ENCODE data around the gene AK4. TPM values are rescaled to one million over a fixed set of nuclear protein-coding genes. Genes with fewer than 3 reads are reported as not detected.
"Not testable (repeated sequence)": the region's sequence is repeated elsewhere in the genome, so short reads cannot be mapped to it uniquely, and the experiment has no call there.

AK4 gene
- total RNA-seq, 6 experiments from 2014 or later, result 108 to 171 (median 123) TPM

GRCh38 chr1:65109487-65109886, 38.5 kb upstream of the AK4 start:
- intact Hi-C loops (cut with DNase I), result no loop called here
- H3K27ac ChIP-seq, result no peak overlapping the region
- no peak overlapping the region for H3K4me3 ChIP-seq
- ATAC-seq, result no peak
- no peaks in the 10 kb centered on the region for H3K27me3 ChIP-seq
- DNase-seq, result no peak
- no CpG with 5 or more reads among the region's 4 CpGs for WGBS (ENCODE audit: insufficient coverage, low coverage, low lambda C conversion rate, missing lambda C conversion rate)
- peaks cover 0 to 12% (median 0%) of the 10 kb centered on the region in 4 donors for H3K4me1 ChIP-seq
- no peak for TF ChIP-seq CTCF (IDR thresholded peaks at IDR 0.05)
- no peak for TF ChIP-seq POLR2A (IDR thresholded peaks at IDR 0.05)
- H3K9me3 ChIP-seq, result no peaks in the 10 kb centered on the region
- no peaks in the 10 kb centered on the region for H3K36me3 ChIP-seq

- intact Hi-C loops (cut with DNase I), result no loop called here
- Histone ChIP-seq H3K27me3 (no peaks in the 10 kb centered on the region), H3K9me3 (no peaks in the 10 kb centered on the region), H3K4me3 (no peak overlapping the region), H3K27ac (no peak overlapping the region), H3K4me1 (no peaks in the 10 kb centered on the region), H3K36me3 (no peaks in the 10 kb centered on the region)
- DNase-seq, result no peak
- TF ChIP-seq CTCF (IDR thresholded peaks at IDR 0.05), result no peak
- ATAC-seq, result no peak
- 50% methylated on average over 3 of the region's 3 CpGs for WGBS (ENCODE audit: insufficient coverage, low coverage, low lambda C conversion rate, missing lambda C conversion rate)
These were observed 35.2 kb upstream of the AK4 start for GRCh38 chr1:65112811-65113210.

- Histone ChIP-seq H3K36me3 (no peaks in the 10 kb centered on the region), H3K27me3 (no peaks in the 10 kb centered on the region), H3K9me3 (no peaks in the 10 kb centered on the region), H3K4me1 (no peaks in the 10 kb centered on the region), H3K27ac (no peak overlapping the region), H3K4me3 (no peak overlapping the region)
- intact Hi-C loops (cut with DNase I), result no loop called here
- 32% methylated on average over 2 of the region's 2 CpGs for WGBS (ENCODE audit: insufficient coverage, low coverage, low lambda C conversion rate, missing lambda C conversion rate)
- ATAC-seq (no peak), DNase-seq (no peak)
- TF ChIP-seq POLR2A (IDR thresholded peaks at IDR 0.05) (no peak), CTCF (IDR thresholded peaks at IDR 0.05) (no peak)
These were observed 34.7 kb upstream of the AK4 start for GRCh38 chr1:65113298-65113697.

GRCh38 chr1:65114322-65114721, 33.7 kb upstream of the AK4 start:
- Histone ChIP-seq H3K27me3 (no peaks in the 10 kb centered on the region), H3K27ac (no peak overlapping the region), H3K4me1 (no peaks in the 10 kb centered on the region), H3K9me3 (no peaks in the 10 kb centered on the region), H3K36me3 (no peaks in the 10 kb centered on the region), H3K4me3 (no peak overlapping the region)
- intact Hi-C loops (cut with DNase I), result no loop called here
- ATAC-seq, result peak in 2 of 4 donors; percentile 13 to 25
- WGBS (ENCODE audit: insufficient coverage, low coverage, low lambda C conversion rate, missing lambda C conversion rate), result 47% methylated on average over 4 of the region's 4 CpGs
- no peak for TF ChIP-seq CTCF (IDR thresholded peaks at IDR 0.05)
- no peak for TF ChIP-seq POLR2A (IDR thresholded peaks at IDR 0.05)
- no peak for DNase-seq

GRCh38 chr1:65119951-65120350, 28.1 kb upstream of the AK4 start:
- DNase-seq (no peak), ATAC-seq (no peak)
- TF ChIP-seq CTCF (IDR thresholded peaks at IDR 0.05) (no peak), POLR2A (IDR thresholded peaks at IDR 0.05) (no peak)
- WGBS (ENCODE audit: insufficient coverage, low coverage, low lambda C conversion rate, missing lambda C conversion rate), result 62% methylated on average over 2 of the region's 4 CpGs
- Histone ChIP-seq H3K4me1 (no peaks in the 10 kb centered on the region), H3K27ac (no peak overlapping the region), H3K4me3 (no peak overlapping the region), H3K36me3 (no peaks in the 10 kb centered on the region), H3K9me3 (no peaks in the 10 kb centered on the region), H3K27me3 (no peaks in the 10 kb centered on the region)
- intact Hi-C loops (cut with DNase I), result no loop called here

- WGBS (ENCODE audit: insufficient coverage, low coverage, low lambda C conversion rate, missing lambda C conversion rate), result 80% methylated on average over 4 of the region's 4 CpGs
- H3K27me3 ChIP-seq; ATAC-seq; DNase-seq; intact Hi-C loops (cut with DNase I); H3K4me3 ChIP-seq; H3K27ac ChIP-seq; H3K9me3 ChIP-seq; H3K36me3 ChIP-seq: not testable (repeated sequence)
- H3K4me1 ChIP-seq, result peaks cover 0 to 12% (median 0%) of the 10 kb centered on the region in 4 donors
These were observed 18.9 kb upstream of the AK4 start for GRCh38 chr1:65129104-65129503.
